Dedifferentiated amniotic fluid mesenchymal stem cell (primary cell): Measurements from ENCODE around the gene SUSD4.

Experiments
- DNase-seq: peaks from one replicate; pipeline ENCODE4 v3.0.0-alpha.2; 2016; ENCODE audit errors: extremely low spot score

Gene SUSD4

GRCh38 chr1:223183268-223183862 is 180.6 kb downstream of the SUSD4 start:
- DNase-seq: no peak

GRCh38 chr1:223180731-223181321 is 183.2 kb downstream of the SUSD4 start:
- no peak for DNase-seq

DNA sequence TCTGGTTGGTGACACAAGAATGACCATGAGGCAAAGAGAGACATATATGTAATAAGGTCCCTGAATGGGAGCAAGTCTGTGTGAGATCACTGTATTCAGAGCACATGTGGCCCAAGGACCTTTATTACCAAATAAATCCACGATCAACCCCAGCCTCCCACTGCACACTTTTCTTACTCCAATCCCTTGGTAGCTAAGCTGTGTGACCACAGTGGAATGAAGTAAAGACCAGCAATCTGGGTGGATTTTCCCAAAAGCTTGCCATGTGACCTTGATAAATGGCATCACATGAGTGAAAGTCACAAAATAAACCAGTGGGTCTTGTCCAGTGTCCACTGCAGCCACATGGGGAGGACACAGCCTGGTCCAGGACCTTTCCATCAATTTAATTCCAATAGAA is 184.2 kb downstream of the SUSD4 start:
- no peak for DNase-seq

- DNase-seq: no peak
These were observed 184.7 kb downstream of the SUSD4 start for GRCh38 chr1:223179280-223179679.

- no peak for DNase-seq
These were observed 186.3 kb downstream of the SUSD4 start for GRCh38 chr1:223177681-223178080.

GRCh38 chr1:223176437-223176836 is 187.5 kb downstream of the SUSD4 start:
- DNase-seq: no peak

DNA sequence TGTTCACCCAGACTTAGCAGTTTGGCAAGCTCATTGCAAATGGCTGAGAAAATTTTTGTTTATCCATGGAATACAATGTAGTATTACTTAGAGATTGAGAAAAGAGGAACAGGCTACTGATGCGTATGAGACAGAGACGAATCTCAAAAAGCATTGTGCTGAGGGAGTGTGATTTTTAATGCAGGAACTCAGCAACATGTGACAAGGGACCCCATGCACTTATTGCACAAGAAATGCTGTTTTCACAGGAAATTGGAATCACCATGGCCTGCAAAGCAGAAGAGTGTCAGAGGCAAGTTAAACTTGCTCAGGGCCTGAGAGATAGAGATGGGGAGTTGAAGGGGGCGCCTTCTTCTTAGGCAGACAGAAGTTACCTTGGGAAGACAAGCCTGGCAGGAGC is 188.3 kb downstream of the SUSD4 start:
- no peak for DNase-seq

DNA sequence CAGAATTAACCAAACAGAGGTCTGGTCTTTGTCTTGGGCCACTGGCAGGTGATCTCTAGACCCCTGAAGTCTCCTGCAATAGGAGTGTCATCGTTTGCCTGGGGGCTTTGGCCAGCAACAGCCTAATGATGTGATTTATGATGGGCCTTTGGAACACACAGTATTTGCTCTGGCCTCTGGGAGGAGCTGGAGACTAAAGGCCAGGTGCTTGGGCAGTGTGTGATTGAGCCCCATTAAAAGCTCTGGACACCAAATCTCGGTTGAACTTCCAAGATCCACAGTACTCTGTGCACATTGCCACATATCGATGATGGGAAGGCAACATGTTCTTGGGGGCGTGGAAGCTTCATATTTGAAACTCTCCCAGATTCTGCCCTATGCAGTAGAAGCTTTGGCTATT is 188.9 kb downstream of the SUSD4 start:
- DNase-seq: no peak
